Measurements from ENCODE around the gene HOMER2.

HOMER2 gene

GRCh38 chr15:82931221-82931620 is 21.3 kb downstream of the HOMER2 start:
- no peak overlapping the region for H3K4me3 ChIP-seq (ENCODE audit: low read length)
- TF ChIP-seq CTCF (conservative IDR thresholded peaks at IDR 0.05; ENCODE audit: low read depth, low read length): no peak
- DNase-seq (ENCODE audit: low read depth): no peak

GRCh38 chr15:82930461-82930860 is 22.1 kb downstream of the HOMER2 start:
- DNase-seq (ENCODE audit: low read depth): no peak
- H3K4me3 ChIP-seq (ENCODE audit: low read length): no peak overlapping the region
- no peak for TF ChIP-seq CTCF (conservative IDR thresholded peaks at IDR 0.05; ENCODE audit: low read depth, low read length)

- no peak for DNase-seq (ENCODE audit: low read depth)
- H3K4me3 ChIP-seq (ENCODE audit: low read length): no peak overlapping the region
- TF ChIP-seq CTCF (conservative IDR thresholded peaks at IDR 0.05; ENCODE audit: low read depth, low read length): no peak
These were observed 23.8 kb downstream of the HOMER2 start for GRCh38 chr15:82928711-82929110.

GRCh38 chr15:82923744-82924143 is 28.8 kb downstream of the HOMER2 start:
- TF ChIP-seq CTCF (conservative IDR thresholded peaks at IDR 0.05; ENCODE audit: low read depth, low read length): no peak
- no peak for DNase-seq (ENCODE audit: low read depth)
- H3K4me3 ChIP-seq (ENCODE audit: low read length): no peak overlapping the region

- no peak for DNase-seq (ENCODE audit: low read depth)
- H3K4me3 ChIP-seq (ENCODE audit: low read length): no peak overlapping the region
- TF ChIP-seq CTCF (conservative IDR thresholded peaks at IDR 0.05; ENCODE audit: low read depth, low read length): no peak
These were observed 29.8 kb downstream of the HOMER2 start for GRCh38 chr15:82922737-82923136.

GRCh38 chr15:82921939-82922338 is 30.6 kb downstream of the HOMER2 start:
- no peak for DNase-seq (ENCODE audit: low read depth)
- TF ChIP-seq CTCF (conservative IDR thresholded peaks at IDR 0.05; ENCODE audit: low read depth, low read length): no peak
- no peak overlapping the region for H3K4me3 ChIP-seq (ENCODE audit: low read length)

GRCh38 chr15:82921242-82921641 is 31.3 kb downstream of the HOMER2 start:
- TF ChIP-seq CTCF (conservative IDR thresholded peaks at IDR 0.05; ENCODE audit: low read depth, low read length): no peak
- DNase-seq (ENCODE audit: low read depth): no peak
- H3K4me3 ChIP-seq (ENCODE audit: low read length): no peak overlapping the region

Measured in retinal pigment epithelial cell (primary cell).